Activated CD4-positive, alpha-beta T cell treated with anti-CD3 and anti-CD28 coated beads for 36 hours (primary cell): ENCODE data around the gene RAD52. TPM values are rescaled to one million over a fixed set of nuclear protein-coding genes. Genes with fewer than 3 reads are reported as not detected.

ENCODE experiments used
- ATAC-seq: fragments of 200-7000 bp; cut with Tn5 transposase; one replicate; pipeline ENCODE4 v1.10.0; 2021; ENCODE audit warnings: mild to moderate bottlenecking, moderate library complexity
- CTCF ChIA-PET: fragments of 350-600 bp; sonication (Branson Sonifier 250); formaldehyde crosslinking; loops from one replicate; lab custom pipeline; 2021; ENCODE audit warnings: antibody characterized with exemption; lab: Charles Lee
- POLR2A ChIA-PET: fragments of 350-600 bp; sonication (Branson Sonifier 250); formaldehyde crosslinking; loops from one replicate; lab custom pipeline; 2021; ENCODE audit warnings: antibody characterized with exemption, inconsistent platforms; lab: Charles Lee
- DNase-seq: peaks from one replicate; pipeline ENCODE4 v3.0.0-alpha.2; 2020
- H3K27ac Mint-ChIP-seq: one replicate; pipeline ENCODE4 v1.8.0; 2021; ENCODE audit warnings: mixed read lengths
- H3K27me3 Mint-ChIP-seq: one replicate; pipeline ENCODE4 v1.8.0; 2021; ENCODE audit warnings: mixed read lengths
- H3K36me3 Mint-ChIP-seq: one replicate; pipeline ENCODE4 v1.8.0; 2021; ENCODE audit warnings: low read depth, mixed read lengths
- H3K4me1 Mint-ChIP-seq: one replicate; pipeline ENCODE4 v1.8.0; 2021; ENCODE audit warnings: mixed read lengths
- H3K4me3 Mint-ChIP-seq: one replicate; pipeline ENCODE4 v1.8.0; 2021; ENCODE audit warnings: mild to moderate bottlenecking, moderate library complexity, mixed read lengths
- H3K9me3 Mint-ChIP-seq: one replicate; pipeline ENCODE4 v1.8.0; 2021; ENCODE audit warnings: low read depth, mixed read lengths
- intact Hi-C, 2 experiments: fragments of 100-400 bp; cut with DNase I in 1 of 2; cut with micrococcal nuclease in 1 of 2; formaldehyde crosslinking; loops; one replicate each; pipeline versions ENCODE4 v1.14.2 to v1.15.1; 2022 to 2024; cut with DNase I, micrococcal nuclease
- total RNA-seq, 2 experiments: library from RNA; stranded (reverse); gene quantifications; one replicate each; pipeline ENCODE4 v1.2.3, GENCODE V29; 2021

The RAD52 gene
- total RNA-seq, 2 experiments from 2014 or later, result 16.0 to 17.4 TPM

GRCh38 chr12:989051-989450 is 39.6 kb upstream of the RAD52 start:
- Mint-ChIP-seq H3K27me3 (no peaks in the 10 kb centered on the region), H3K36me3 (peaks cover 3% of the 10 kb centered on the region), H3K27ac (peak overlapping the region; percentile 14), H3K4me1 (peaks cover 36% of the 10 kb centered on the region), H3K4me3 (peak overlapping the region; percentile 92), H3K9me3 (no peaks in the 10 kb centered on the region)
- DNase-seq (no peak), ATAC-seq (no peak)
- CTCF ChIA-PET, result interaction anchor here (1.1 kb wide), 1 partner anchor 104 kb away, joined by 4 read pairs; no protein-coding TSS in a partner anchor
- POLR2A ChIA-PET, result interaction anchor here (0.7 kb wide), 1 partner anchor 252 kb away, joined by 5 read pairs; no protein-coding TSS in a partner anchor
- intact Hi-C loops, result no loop called here

DNA sequence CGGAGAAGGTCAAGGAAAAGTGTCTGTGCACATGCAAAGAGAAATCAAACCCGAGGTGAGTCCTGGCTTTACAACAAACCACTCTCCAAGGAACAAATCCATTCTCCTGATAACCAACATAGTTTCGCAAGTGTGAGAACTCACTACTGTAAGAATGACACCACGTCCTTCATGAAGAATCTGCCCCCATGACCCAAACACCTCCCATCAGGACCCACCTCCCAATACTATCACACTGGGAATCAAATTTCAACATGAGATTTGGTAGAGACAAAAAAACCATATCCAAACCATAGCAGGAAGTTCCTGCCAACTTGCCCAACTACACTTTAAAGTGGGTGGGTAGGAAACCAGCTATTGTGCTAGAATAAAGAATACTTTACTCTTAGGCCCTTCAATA is 39.2 kb upstream of the RAD52 start:
- Mint-ChIP-seq H3K4me3 (peak overlapping the region; percentile 8), H3K27ac (no peak overlapping the region), H3K27me3 (no peaks in the 10 kb centered on the region), H3K4me1 (peaks cover 36% of the 10 kb centered on the region), H3K9me3 (no peaks in the 10 kb centered on the region), H3K36me3 (peaks cover 3% of the 10 kb centered on the region)
- intact Hi-C loops, result no loop called here
- ChIA-PET POLR2A (no interaction called here), CTCF (interaction anchor here (1.1 kb wide), 1 partner anchor 104 kb away, joined by 4 read pairs; no protein-coding TSS in a partner anchor)
- no peak for ATAC-seq
- no peak for DNase-seq

- no peak for ATAC-seq
- DNase-seq, result no peak
- Mint-ChIP-seq H3K9me3 (no peaks in the 10 kb centered on the region), H3K4me1 (peaks cover 2% of the 10 kb centered on the region), H3K36me3 (no peaks in the 10 kb centered on the region), H3K27me3 (no peaks in the 10 kb centered on the region), H3K27ac (no peak overlapping the region), H3K4me3 (no peak overlapping the region)
- ChIA-PET CTCF (interaction anchor here (0.7 to 1.1 kb wide), 4 partner anchors 10 to 111 kb away, joined by 3 to 4 read pairs (median 3); no protein-coding TSS in a partner anchor), POLR2A (interaction anchor here (0.6 kb wide), 1 partner anchor 230 kb away, joined by 3 read pairs; no protein-coding TSS in a partner anchor)
- intact Hi-C loops, result no loop called here
Measured at GRCh38 chr12:981961-982360, 32.5 kb upstream of the RAD52 start.

DNA sequence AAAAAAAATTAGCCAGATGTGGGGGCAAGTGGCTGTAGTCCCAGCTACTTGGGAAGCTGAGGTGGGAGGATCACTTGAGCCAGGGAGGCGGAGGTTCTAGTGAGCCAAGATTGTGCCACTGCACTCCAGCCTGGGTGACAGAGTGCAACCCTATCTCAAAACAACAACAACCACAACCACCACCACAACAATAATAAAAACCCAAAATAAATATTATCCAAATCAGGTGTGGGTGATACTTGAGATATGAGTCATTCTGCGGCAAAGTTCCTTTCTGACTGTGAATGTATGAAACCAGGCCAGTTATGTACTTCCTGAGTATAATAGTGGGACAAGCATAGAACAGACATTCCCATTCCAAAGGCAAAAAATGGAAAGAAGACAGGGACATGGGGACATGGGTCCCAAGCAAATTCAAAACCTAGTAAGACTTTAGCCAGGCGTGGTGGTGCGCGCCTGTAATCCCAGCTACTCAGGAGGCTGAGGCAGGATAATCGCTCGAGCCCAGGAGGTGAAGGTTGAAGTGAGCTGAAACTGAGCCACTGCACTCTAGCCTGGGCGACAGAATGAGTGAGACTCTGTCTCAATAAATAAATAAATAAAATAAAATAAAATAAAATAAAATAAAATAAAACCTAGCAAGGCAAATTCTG is 31.8 kb upstream of the RAD52 start:
- ChIA-PET CTCF (interaction anchor here (0.7 to 0.9 kb wide), 3 partner anchors 23 to 112 kb away, joined by 3 to 4 read pairs (median 3); no protein-coding TSS in a partner anchor), POLR2A (no interaction called here)
- Mint-ChIP-seq H3K4me1 (peaks cover 2% of the 10 kb centered on the region), H3K36me3 (no peaks in the 10 kb centered on the region), H3K4me3 (no peak overlapping the region), H3K9me3 (no peaks in the 10 kb centered on the region), H3K27me3 (no peaks in the 10 kb centered on the region), H3K27ac (no peak overlapping the region)
- intact Hi-C loops, result no loop called here
- DNase-seq (no peak), ATAC-seq (peak; percentile 26)

GRCh38 chr12:979349-979748 is 29.9 kb upstream of the RAD52 start:
- intact Hi-C loops, result no loop called here
- ChIA-PET POLR2A (no interaction called here), CTCF (no interaction called here)
- ATAC-seq, result no peak
- H3K9me3 Mint-ChIP-seq, result no peaks in the 10 kb centered on the region
- no peaks in the 10 kb centered on the region for H3K36me3 Mint-ChIP-seq
- H3K27me3 Mint-ChIP-seq, result no peaks in the 10 kb centered on the region
- no peak overlapping the region for H3K4me3 Mint-ChIP-seq
- H3K27ac Mint-ChIP-seq, result no peak overlapping the region
- DNase-seq, result no peak
- H3K4me1 Mint-ChIP-seq, result peaks cover 2% of the 10 kb centered on the region

DNA sequence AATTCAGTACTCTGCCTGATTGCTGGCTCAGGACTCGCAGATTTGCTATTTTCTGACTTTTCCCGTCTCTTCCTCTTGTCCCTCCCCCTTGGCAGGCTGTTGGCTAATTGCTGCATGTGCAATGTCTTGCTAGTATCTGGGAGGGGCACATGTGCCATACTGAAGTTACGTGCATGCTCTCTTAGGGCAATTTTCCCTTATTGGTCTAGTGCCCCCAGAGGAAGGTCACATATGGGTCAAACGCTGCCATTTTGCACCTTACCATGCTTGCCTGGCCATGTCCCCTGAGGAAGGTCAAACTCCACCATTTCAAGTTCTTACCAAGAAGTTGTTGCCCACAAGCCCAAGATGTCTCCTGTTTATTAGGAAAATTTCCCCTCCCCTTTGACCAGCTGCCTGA is 27.7 kb upstream of the RAD52 start:
- peaks cover 2% of the 10 kb centered on the region for H3K4me1 Mint-ChIP-seq
- no peaks in the 10 kb centered on the region for H3K9me3 Mint-ChIP-seq
- no peak for DNase-seq
- ChIA-PET CTCF (no interaction called here), POLR2A (no interaction called here)
- ATAC-seq, result no peak
- H3K27ac Mint-ChIP-seq, result no peak overlapping the region
- H3K27me3 Mint-ChIP-seq, result no peaks in the 10 kb centered on the region
- H3K4me3 Mint-ChIP-seq, result no peak overlapping the region
- no peaks in the 10 kb centered on the region for H3K36me3 Mint-ChIP-seq
- intact Hi-C loops, result no loop called here

GRCh38 chr12:976644-977043 is 27.1 kb upstream of the RAD52 start:
- Mint-ChIP-seq H3K9me3 (no peaks in the 10 kb centered on the region), H3K4me3 (no peak overlapping the region), H3K4me1 (peaks cover 2% of the 10 kb centered on the region), H3K27ac (no peak overlapping the region), H3K36me3 (no peaks in the 10 kb centered on the region), H3K27me3 (no peaks in the 10 kb centered on the region)
- DNase-seq, result no peak
- ChIA-PET POLR2A (no interaction called here), CTCF (no interaction called here)
- no peak for ATAC-seq
- intact Hi-C loops, result no loop called here

DNA sequence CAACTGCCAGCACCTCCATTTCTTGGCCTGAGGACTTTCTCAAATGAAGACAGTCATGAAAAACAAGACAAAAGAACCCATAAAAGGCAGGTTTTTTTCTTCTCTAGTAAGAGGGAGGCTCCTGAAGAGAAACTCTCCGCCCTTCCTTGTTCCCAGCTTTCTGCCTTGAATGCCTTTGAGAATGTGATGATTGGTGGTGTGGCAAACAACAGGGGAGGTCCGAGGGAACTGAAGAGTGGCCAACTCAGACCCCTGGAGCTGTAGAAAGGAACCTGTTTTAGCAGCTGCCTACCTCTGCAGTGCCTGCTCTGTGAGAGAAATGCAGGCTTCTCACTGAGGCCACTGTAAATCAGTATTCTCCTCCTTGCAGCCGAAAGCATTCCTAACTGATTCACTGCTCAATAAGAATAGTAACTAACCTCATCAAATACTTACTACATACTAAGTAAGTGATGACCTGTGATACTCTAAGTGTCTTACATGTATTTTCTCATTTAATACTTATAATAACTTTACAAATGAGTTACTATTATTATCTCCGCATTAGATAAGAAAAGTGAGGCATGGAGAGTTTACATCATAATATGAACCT is 24.9 kb upstream of the RAD52 start:
- Mint-ChIP-seq H3K27ac (no peak overlapping the region), H3K9me3 (no peaks in the 10 kb centered on the region), H3K36me3 (no peaks in the 10 kb centered on the region), H3K27me3 (no peaks in the 10 kb centered on the region), H3K4me3 (no peak overlapping the region), H3K4me1 (no peaks in the 10 kb centered on the region)
- ChIA-PET POLR2A (no interaction called here), CTCF (interaction anchor here (0.6 to 1.9 kb wide), 2 partner anchors 22 to 118 kb away, joined by 4 to 5 read pairs; no protein-coding TSS in a partner anchor)
- no peak for ATAC-seq
- intact Hi-C loops, result no loop called here
- DNase-seq, result no peak

DNA sequence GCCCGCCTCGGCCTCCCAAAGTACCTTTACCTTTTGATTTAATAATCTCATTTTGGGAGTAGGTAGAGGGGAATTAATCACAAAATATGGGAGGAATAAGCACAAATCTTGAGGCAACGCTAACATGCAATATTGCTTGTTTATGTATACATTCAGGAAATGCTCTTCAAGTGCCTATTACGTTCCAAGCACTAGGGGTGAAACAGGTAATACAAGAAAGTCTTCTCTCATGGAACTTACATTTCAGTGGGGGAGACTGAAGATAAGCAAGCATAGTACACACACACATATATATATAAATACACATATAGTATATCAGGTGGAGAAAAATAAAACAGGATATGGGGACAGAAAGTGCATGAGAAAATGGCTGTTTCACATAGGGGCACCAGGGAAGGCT is 22.5 kb upstream of the RAD52 start:
- H3K36me3 Mint-ChIP-seq, result no peaks in the 10 kb centered on the region
- no peaks in the 10 kb centered on the region for H3K4me1 Mint-ChIP-seq
- no peaks in the 10 kb centered on the region for H3K27me3 Mint-ChIP-seq
- no peaks in the 10 kb centered on the region for H3K9me3 Mint-ChIP-seq
- H3K4me3 Mint-ChIP-seq, result no peak overlapping the region
- DNase-seq (no peak), ATAC-seq (no peak)
- POLR2A ChIA-PET, result no interaction called here
- no peak overlapping the region for H3K27ac Mint-ChIP-seq
- intact Hi-C loops, result no loop called here
- CTCF ChIA-PET, result no interaction called here

- no peaks in the 10 kb centered on the region for H3K4me1 Mint-ChIP-seq
- no peak overlapping the region for H3K27ac Mint-ChIP-seq
- CTCF ChIA-PET, result no interaction called here
- H3K4me3 Mint-ChIP-seq, result no peak overlapping the region
- no peak for DNase-seq
- H3K9me3 Mint-ChIP-seq, result no peaks in the 10 kb centered on the region
- intact Hi-C loops, result no loop called here
- H3K36me3 Mint-ChIP-seq, result no peaks in the 10 kb centered on the region
- no peak for ATAC-seq
- H3K27me3 Mint-ChIP-seq, result no peaks in the 10 kb centered on the region
- POLR2A ChIA-PET, result no interaction called here
Measured at GRCh38 chr12:969821-970220, 20.3 kb upstream of the RAD52 start.

DNA sequence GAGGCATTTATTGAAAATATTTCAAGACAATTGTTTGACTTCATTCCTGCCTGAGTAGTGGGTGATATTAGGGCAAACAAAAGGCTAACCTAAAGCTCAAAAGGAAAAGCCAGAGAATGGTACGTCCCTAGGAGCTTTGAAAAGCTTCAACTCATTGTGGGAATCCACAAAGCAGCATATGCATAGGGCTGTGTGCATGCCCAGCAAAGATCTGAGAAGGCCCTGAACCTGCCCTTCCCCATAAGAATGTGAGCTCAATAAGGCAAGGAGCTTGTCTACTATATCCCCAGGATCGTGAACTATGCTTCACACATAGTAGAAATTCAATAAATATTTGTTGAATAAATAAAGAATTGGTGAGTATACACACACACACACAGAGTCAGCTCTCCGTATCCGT is 19.1 kb upstream of the RAD52 start:
- CTCF ChIA-PET, result interaction anchor here (1.0 to 1.8 kb wide), 2 partner anchors 9 to 615 kb away, joined by 3 to 7 read pairs; no protein-coding TSS in a partner anchor
- intact Hi-C loops, result no loop called here
- no peak overlapping the region for H3K4me3 Mint-ChIP-seq
- no peaks in the 10 kb centered on the region for H3K4me1 Mint-ChIP-seq
- DNase-seq, result no peak
- POLR2A ChIA-PET, result interaction anchor here (0.6 kb wide), 1 partner anchor 28 kb away, joined by 3 read pairs; no protein-coding TSS in a partner anchor
- no peaks in the 10 kb centered on the region for H3K36me3 Mint-ChIP-seq
- no peak overlapping the region for H3K27ac Mint-ChIP-seq
- no peaks in the 10 kb centered on the region for H3K9me3 Mint-ChIP-seq
- no peaks in the 10 kb centered on the region for H3K27me3 Mint-ChIP-seq
- ATAC-seq, result no peak

GRCh38 chr12:967641-968040 is 18.1 kb upstream of the RAD52 start:
- no peak overlapping the region for H3K27ac Mint-ChIP-seq
- no peaks in the 10 kb centered on the region for H3K9me3 Mint-ChIP-seq
- no peak overlapping the region for H3K4me3 Mint-ChIP-seq
- DNase-seq (no peak), ATAC-seq (no peak)
- ChIA-PET POLR2A (interaction anchor here (0.5 kb wide), 1 partner anchor 376 kb away, joined by 3 read pairs; no protein-coding TSS in a partner anchor), CTCF (interaction anchor here (1.8 kb wide), 1 partner anchor 616 kb away, joined by 7 read pairs; no protein-coding TSS in a partner anchor)
- H3K27me3 Mint-ChIP-seq, result no peaks in the 10 kb centered on the region
- H3K4me1 Mint-ChIP-seq, result no peaks in the 10 kb centered on the region
- no peaks in the 10 kb centered on the region for H3K36me3 Mint-ChIP-seq
- intact Hi-C loops, result no loop called here
